Naive thymus-derived CD4-positive, alpha-beta T cell (primary cell): ENCODE results near the gene GRB10. TPM values are rescaled to one million over a fixed set of nuclear protein-coding genes. Genes with fewer than 3 reads are reported as not detected.

Source experiments
- ATAC-seq: fragments of 150-1000 bp; cut with Tn5 transposase; 2 replicates; pipeline ENCODE4 v1.10.0; 2021; ENCODE audit warnings: mild to moderate bottlenecking, moderate library complexity
- CTCF ChIA-PET: fragments of 350-600 bp; sonication (Branson Sonifier 250); formaldehyde crosslinking; loops from one replicate; lab custom pipeline; 2021; ENCODE audit warnings: antibody characterized with exemption; lab: Charles Lee
- POLR2A ChIA-PET: fragments of 350-600 bp; sonication (Branson Sonifier 250); formaldehyde crosslinking; loops from one replicate; lab custom pipeline; 2021; ENCODE audit warnings: antibody characterized with exemption, inconsistent platforms; lab: Charles Lee
- DNase-seq, 9 donors: peaks; one replicate each; pipeline versions ENCODE4 v3.0.0 to v3.0.0-alpha.2; 2020 to 2022; ENCODE audit warnings: mixed read lengths in 1 of 9
- H3K27ac ChIP-seq: one replicate; pipeline ENCODE4 v1.7.0; 2013; ENCODE audit warnings: mild to moderate bottlenecking, low read depth, low read length, moderate library complexity
- H3K27me3 ChIP-seq, 2 donors: one replicate each; pipeline ENCODE4 v1.7.0; 2013; ENCODE audit warnings: low read length in 2 of 2, mild to moderate bottlenecking in 2 of 2, moderate library complexity in 2 of 2; ENCODE audit not compliant: control insufficient read depth in 2 of 2, insufficient read depth in 2 of 2
- H3K36me3 ChIP-seq, 3 experiments: 1 replicate in 2 of 3; 2 replicates in 1 of 3; pipeline ENCODE4 v1.7.0; 2013; ENCODE audit warnings: low read length in 3 of 3, mild to moderate bottlenecking in 3 of 3, moderate library complexity in 1 of 3; ENCODE audit not compliant: insufficient read depth in 3 of 3, control insufficient read depth in 2 of 3
- H3K4me1 ChIP-seq, 2 donors: one replicate each; pipeline ENCODE4 v1.7.0; 2013; ENCODE audit warnings: low read length in 2 of 2, mild to moderate bottlenecking in 2 of 2, moderate library complexity in 1 of 2; ENCODE audit not compliant: control insufficient read depth in 2 of 2, insufficient read depth in 2 of 2
- H3K4me3 ChIP-seq: 2 replicates; pipeline ENCODE4 v1.7.0; 2013; ENCODE audit warnings: mild to moderate bottlenecking, low read length
- H3K9me3 ChIP-seq, 3 experiments: 1 replicate in 2 of 3; 2 replicates in 1 of 3; pipeline ENCODE4 v1.7.0; 2013; ENCODE audit warnings: low read length in 3 of 3; ENCODE audit not compliant: control insufficient read depth in 2 of 3
- H3K27ac Mint-ChIP-seq, 9 donors: one replicate each; pipeline ENCODE4 v1.8.0; 2020 to 2022; ENCODE audit warnings: mixed read lengths in 9 of 9, mild to moderate bottlenecking in 8 of 9, moderate library complexity in 5 of 9, inconsistent platforms in 2 of 9
- H3K27me3 Mint-ChIP-seq, 5 donors: one replicate each; pipeline ENCODE4 v1.8.0; 2021 to 2022; ENCODE audit warnings: mixed read lengths in 5 of 5, mild to moderate bottlenecking in 1 of 5
- H3K36me3 Mint-ChIP-seq, 5 donors: one replicate each; pipeline ENCODE4 v1.8.0; 2020 to 2022; ENCODE audit warnings: mixed read lengths in 5 of 5, mild to moderate bottlenecking in 3 of 5, inconsistent platforms in 1 of 5
- H3K4me1 Mint-ChIP-seq, 7 donors: one replicate each; pipeline ENCODE4 v1.8.0; 2020 to 2022; ENCODE audit warnings: mixed read lengths in 7 of 7, mild to moderate bottlenecking in 3 of 7, inconsistent platforms in 1 of 7
- H3K4me3 Mint-ChIP-seq, 10 donors: one replicate each; pipeline ENCODE4 v1.8.0; 2020 to 2022; ENCODE audit warnings: mild to moderate bottlenecking in 10 of 10, mixed read lengths in 10 of 10, moderate library complexity in 6 of 10, inconsistent platforms in 2 of 10
- H3K9me3 Mint-ChIP-seq, 11 donors: one replicate each; pipeline ENCODE4 v1.8.0; 2020 to 2022; ENCODE audit warnings: mixed read lengths in 11 of 11, mild to moderate bottlenecking in 4 of 11, inconsistent platforms in 1 of 11, moderate library complexity in 1 of 11
- intact Hi-C, 2 donors: fragments of 100-400 bp; cut with micrococcal nuclease; formaldehyde crosslinking; loops; one replicate each; pipeline ENCODE4 v1.15.1; 2023
- polyA plus RNA-seq, 2 donors: library from polyadenylated mRNA; unstranded; fragments of 300-500 nt; fragmentation: Illumina TruSeq; gene quantifications; one replicate each; pipeline ENCODE4 v1.2.3, GENCODE V29; 2021
- total RNA-seq, 6 experiments: library from RNA in 5 of 6; stranded (reverse) in 5 of 6; gene quantifications; 1 replicate in 5 of 6; 2 replicates in 1 of 6; pipeline ENCODE4 v1.2.3 and lab custom pipeline; 2021 to 2026

Gene GRB10
- total and polyA plus RNA-seq, 7 experiments from 2014 or later = 2.6 to 10.6 (median 6.2) TPM

DNA sequence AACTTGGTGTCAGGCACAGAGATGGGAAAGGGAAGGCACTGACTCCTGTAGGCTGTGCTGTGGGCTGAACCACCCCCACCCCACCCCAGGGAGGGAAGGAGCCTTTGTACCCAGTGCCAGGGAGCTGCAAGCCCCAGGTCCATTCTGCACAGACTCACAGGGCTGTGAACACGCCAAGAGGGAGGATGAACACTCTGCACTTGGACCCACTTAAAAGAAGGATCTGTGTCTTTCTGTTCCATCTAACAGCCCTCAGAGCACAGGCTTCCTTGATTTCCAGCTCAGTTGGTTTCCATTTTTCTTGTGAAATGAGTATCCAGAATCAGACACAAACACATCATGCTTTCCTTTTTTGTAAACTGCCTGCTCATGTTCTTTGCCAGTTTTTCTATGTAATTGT lies 84.9 kb downstream of the GRB10 start:
- intact Hi-C loops = loop anchor here (1.0 to 5.0 kb wide), 6 partner anchors 40 to 465 kb away; no protein-coding TSS in a partner anchor
- no peaks in the 10 kb centered on the region for H3K4me1 ChIP-seq
- Mint-ChIP-seq H3K4me1 (peaks cover 0 to 9% (median 5%) of the 10 kb centered on the region in 7 donors), H3K27me3 (peaks cover 0 to 3% (median 0%) of the 10 kb centered on the region in 5 donors), H3K4me3 (no peak overlapping the region), H3K36me3 (peaks cover 0 to 4% (median 0%) of the 10 kb centered on the region in 5 donors), H3K9me3 (no peaks in the 10 kb centered on the region), H3K27ac (no peak overlapping the region)
- DNase-seq (no peak), ATAC-seq (no peak)
- no peak overlapping the region for H3K27ac ChIP-seq
- H3K9me3 ChIP-seq = no peaks in the 10 kb centered on the region
- H3K36me3 ChIP-seq = no peaks in the 10 kb centered on the region
- no peaks in the 10 kb centered on the region for H3K27me3 ChIP-seq
- CTCF ChIA-PET = interaction anchor here (0.6 to 1.2 kb wide), 4 partner anchors 16 to 463 kb away, joined by 3 to 4 read pairs (median 3); no protein-coding TSS in a partner anchor
- POLR2A ChIA-PET = interaction anchor here (0.7 kb wide), 1 partner anchor 10 kb away, joined by 4 read pairs; no protein-coding TSS in a partner anchor
- H3K4me3 ChIP-seq = no peak overlapping the region

DNA sequence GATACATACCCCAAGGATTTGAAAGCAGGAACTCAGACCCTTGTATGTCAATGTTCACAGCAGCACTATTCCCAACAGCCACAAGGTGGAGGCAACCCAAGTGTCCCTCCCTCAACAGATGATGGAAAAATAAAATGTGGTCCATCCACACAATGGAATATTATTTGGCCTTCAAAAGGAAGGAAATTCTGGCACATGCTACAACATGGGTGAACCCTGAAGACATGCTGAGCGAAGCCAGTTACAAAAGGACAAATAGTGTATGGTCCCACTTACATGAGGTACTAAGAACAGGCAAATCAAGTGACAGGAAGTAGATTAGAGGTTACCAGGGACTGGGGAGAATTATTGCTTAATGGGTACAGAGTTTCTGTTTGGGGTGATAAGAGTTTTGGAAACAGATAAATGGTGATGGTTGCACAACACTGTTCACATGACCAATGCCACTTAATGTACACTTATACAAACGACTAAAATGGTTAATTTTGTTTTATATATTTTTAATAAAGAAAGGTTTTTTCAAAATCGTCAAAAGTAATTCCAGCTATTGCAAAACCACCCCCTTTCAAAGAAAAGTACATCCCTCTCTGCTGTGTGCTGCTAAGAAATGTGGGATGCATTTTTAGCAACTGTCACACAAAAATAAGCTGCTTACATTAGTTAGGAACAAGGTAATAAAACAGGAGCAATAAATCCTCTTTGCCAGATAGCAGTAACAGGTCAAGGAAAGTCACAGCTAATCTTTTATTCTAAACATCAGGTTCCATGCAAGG lies 85.7 kb downstream of the GRB10 start:
- peak in 5 of 9 donors; percentile 27 to 43 (median 38) for DNase-seq
- Histone ChIP-seq H3K36me3 (no peaks in the 10 kb centered on the region), H3K9me3 (no peaks in the 10 kb centered on the region), H3K4me3 (no peak overlapping the region), H3K27me3 (no peaks in the 10 kb centered on the region), H3K4me1 (no peaks in the 10 kb centered on the region), H3K27ac (no peak overlapping the region)
- Mint-ChIP-seq H3K9me3 (no peaks in the 10 kb centered on the region), H3K27me3 (peaks cover 0 to 3% (median 0%) of the 10 kb centered on the region in 5 donors), H3K27ac (peak overlapping the region in 2 of 9 donors; percentile 16 to 19), H3K36me3 (peaks cover 0 to 4% (median 0%) of the 10 kb centered on the region in 5 donors), H3K4me3 (peak overlapping the region in 1 of 10 donors; percentile 3), H3K4me1 (peaks cover 0 to 9% (median 5%) of the 10 kb centered on the region in 7 donors)
- ATAC-seq = peak; percentile 63
- intact Hi-C loops = loop anchor here (1.0 to 5.0 kb wide), 8 partner anchors 40 to 465 kb away; no protein-coding TSS in a partner anchor
- ChIA-PET CTCF (interaction anchor here (0.6 to 1.2 kb wide), 4 partner anchors 16 to 464 kb away, joined by 3 to 4 read pairs (median 3); no protein-coding TSS in a partner anchor), POLR2A (interaction anchor here (0.7 kb wide), 2 partner anchors 9 to 59 kb away, joined by 4 read pairs; no protein-coding TSS in a partner anchor)

DNA sequence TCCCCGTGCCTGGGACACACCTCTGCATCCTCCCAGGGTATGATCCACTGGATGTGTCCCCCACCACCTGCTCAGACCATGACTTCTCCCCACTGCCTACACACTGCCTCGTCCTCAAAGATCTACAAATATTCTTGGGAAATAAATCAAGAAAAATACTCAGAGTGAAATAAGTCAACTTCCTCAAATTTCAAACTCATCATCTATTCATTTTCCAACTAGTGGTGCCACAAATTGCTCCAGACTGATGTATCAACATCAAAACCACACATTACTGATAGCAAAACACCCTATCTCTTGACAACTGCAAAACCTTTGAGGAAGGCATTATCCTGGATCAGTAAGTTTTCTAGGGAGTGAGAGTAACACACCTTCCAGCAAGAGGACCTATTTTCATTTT lies 87.7 kb downstream of the GRB10 start:
- Histone ChIP-seq H3K27me3 (no peaks in the 10 kb centered on the region), H3K9me3 (no peaks in the 10 kb centered on the region), H3K27ac (no peak overlapping the region), H3K4me1 (no peaks in the 10 kb centered on the region), H3K4me3 (no peak overlapping the region), H3K36me3 (no peaks in the 10 kb centered on the region)
- Mint-ChIP-seq H3K4me3 (no peak overlapping the region), H3K9me3 (no peaks in the 10 kb centered on the region), H3K4me1 (peaks cover 0 to 9% (median 5%) of the 10 kb centered on the region in 7 donors), H3K27ac (no peak overlapping the region), H3K27me3 (peaks cover 0 to 3% (median 0%) of the 10 kb centered on the region in 5 donors), H3K36me3 (peaks cover 0 to 4% (median 0%) of the 10 kb centered on the region in 5 donors)
- POLR2A ChIA-PET = no interaction called here
- CTCF ChIA-PET = no interaction called here
- intact Hi-C loops = loop anchor here in 1 of 2 donors (5.0 kb wide), 3 partner anchors 42 to 467 kb away; no protein-coding TSS in a partner anchor
- ATAC-seq (no peak), DNase-seq (no peak)

DNA sequence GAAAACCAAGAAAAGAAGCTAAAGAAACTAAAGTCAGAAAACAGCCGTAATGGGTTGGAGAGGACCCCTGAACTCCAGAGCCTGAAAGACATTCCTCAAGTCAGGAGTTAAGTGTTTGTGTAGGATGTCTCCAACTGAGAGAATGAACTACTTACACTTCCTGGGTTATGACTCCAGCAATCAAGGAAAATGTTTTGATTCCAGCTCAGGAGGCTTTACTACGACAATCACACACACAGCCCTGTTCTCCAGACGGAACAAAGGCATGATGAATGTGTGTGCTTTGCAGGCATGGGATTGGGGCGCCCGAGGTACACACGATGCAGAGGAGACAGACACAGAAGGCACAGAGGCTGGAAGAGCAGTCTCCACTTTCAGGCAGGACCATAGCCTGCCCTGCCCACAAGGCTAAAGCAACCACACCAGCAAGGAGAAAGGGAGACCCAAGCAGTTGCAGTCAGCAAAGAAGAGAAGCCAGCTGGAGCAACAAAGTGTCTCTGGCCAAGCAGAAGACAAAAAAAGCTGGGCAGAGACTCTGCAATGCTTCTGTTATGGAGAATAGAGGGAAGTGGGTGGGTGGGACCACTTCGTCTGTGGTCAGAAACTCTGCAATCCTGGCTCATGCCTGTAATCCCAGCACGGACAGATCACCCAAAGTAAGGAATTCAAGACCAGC lies 89.1 kb downstream of the GRB10 start:
- peak overlapping the region in 1 of 10 donors; percentile 4 for H3K4me3 Mint-ChIP-seq
- POLR2A ChIA-PET = interaction anchor here (0.6 kb wide), 1 partner anchor 19 kb away, joined by 3 read pairs; no protein-coding TSS in a partner anchor
- H3K27ac ChIP-seq = no peak overlapping the region
- H3K9me3 Mint-ChIP-seq = no peaks in the 10 kb centered on the region
- H3K27me3 Mint-ChIP-seq = peaks cover 0 to 3% (median 0%) of the 10 kb centered on the region in 5 donors
- peaks cover 0 to 9% (median 5%) of the 10 kb centered on the region in 7 donors for H3K4me1 Mint-ChIP-seq
- H3K36me3 ChIP-seq = no peaks in the 10 kb centered on the region
- no peaks in the 10 kb centered on the region for H3K27me3 ChIP-seq
- no peaks in the 10 kb centered on the region for H3K9me3 ChIP-seq
- CTCF ChIA-PET = interaction anchor here (1.2 kb wide), 1 partner anchor 8 kb away, joined by 3 read pairs; no protein-coding TSS in a partner anchor
- H3K27ac Mint-ChIP-seq = no peak overlapping the region
- H3K36me3 Mint-ChIP-seq = peaks cover 0 to 4% (median 0%) of the 10 kb centered on the region in 5 donors
- ATAC-seq = no peak
- H3K4me1 ChIP-seq = no peaks in the 10 kb centered on the region
- no peak overlapping the region for H3K4me3 ChIP-seq
- no peak for DNase-seq
- intact Hi-C loops = no loop called here

DNA sequence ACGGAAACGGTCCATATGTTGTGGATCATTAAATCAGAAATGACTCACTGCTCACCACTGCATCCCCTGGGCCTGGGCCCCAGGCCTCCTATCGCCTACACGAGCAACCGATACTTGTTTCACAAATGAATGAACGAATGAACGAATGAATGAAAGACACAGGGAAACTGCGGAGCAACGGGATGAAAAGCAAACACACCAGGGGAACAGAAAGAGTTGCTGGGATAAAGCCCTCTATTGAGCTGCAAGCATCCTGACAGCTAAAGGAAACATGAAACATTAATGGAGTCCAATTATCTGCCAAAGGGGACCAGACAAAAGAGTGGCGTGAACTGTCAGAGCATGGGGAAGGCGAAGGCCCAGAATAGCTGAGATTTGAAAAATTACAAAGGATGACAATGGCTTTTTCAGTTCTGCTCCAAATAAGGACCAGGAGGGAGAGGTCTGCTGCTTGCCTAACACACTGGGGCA lies 92.1 kb downstream of the GRB10 start:
- ChIA-PET CTCF (no interaction called here), POLR2A (no interaction called here)
- peaks cover 0 to 11% (median 0%) of the 10 kb centered on the region in 5 donors for H3K36me3 Mint-ChIP-seq
- Histone ChIP-seq H3K27ac (no peak overlapping the region), H3K36me3 (no peaks in the 10 kb centered on the region), H3K4me3 (no peak overlapping the region), H3K4me1 (no peaks in the 10 kb centered on the region), H3K9me3 (no peaks in the 10 kb centered on the region), H3K27me3 (no peaks in the 10 kb centered on the region)
- H3K4me3 Mint-ChIP-seq = no peak overlapping the region
- no peak for ATAC-seq
- intact Hi-C loops = no loop called here
- H3K27me3 Mint-ChIP-seq = peaks cover 0 to 5% (median 2%) of the 10 kb centered on the region in 5 donors
- H3K27ac Mint-ChIP-seq = no peak overlapping the region
- H3K4me1 Mint-ChIP-seq = no peaks in the 10 kb centered on the region
- DNase-seq = no peak
- no peaks in the 10 kb centered on the region for H3K9me3 Mint-ChIP-seq

DNA sequence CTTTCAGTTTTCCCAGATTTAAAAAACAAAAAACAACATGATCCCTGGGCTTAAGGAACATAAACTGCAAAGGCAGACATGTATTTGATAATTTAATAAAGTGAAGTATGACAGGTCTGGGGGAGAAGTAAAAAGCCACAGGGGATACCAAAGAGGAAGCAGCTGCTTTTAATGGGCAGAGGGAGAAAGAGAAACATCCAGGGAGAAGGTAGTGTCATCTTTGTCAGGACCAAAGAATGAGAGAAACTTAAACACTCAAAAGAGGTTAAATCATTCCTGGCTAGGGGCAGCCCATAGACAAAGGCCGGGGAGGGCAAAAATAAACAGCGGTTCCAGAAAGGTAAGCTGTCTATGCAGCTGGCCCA lies 94.5 kb downstream of the GRB10 start:
- H3K27ac Mint-ChIP-seq = no peak overlapping the region

More for the DNA sequence above, 94.5 kb downstream of the GRB10 start:
- intact Hi-C loops = no loop called here
- Mint-ChIP-seq H3K4me1 (peaks cover 0 to 2% (median 0%) of the 10 kb centered on the region in 7 donors), H3K4me3 (no peak overlapping the region), H3K36me3 (peaks cover 0 to 8% (median 0%) of the 10 kb centered on the region in 5 donors), H3K9me3 (no peaks in the 10 kb centered on the region), H3K27me3 (peaks cover 0 to 8% (median 0%) of the 10 kb centered on the region in 5 donors)
- H3K9me3 ChIP-seq = no peaks in the 10 kb centered on the region
- ChIA-PET CTCF (interaction anchor here (1.1 kb wide), 1 partner anchor 55 kb away, joined by 3 read pairs; no protein-coding TSS in a partner anchor), POLR2A (no interaction called here)
- no peaks in the 10 kb centered on the region for H3K27me3 ChIP-seq
- H3K4me3 ChIP-seq = no peak overlapping the region
- ATAC-seq = no peak
- no peak for DNase-seq
- H3K4me1 ChIP-seq = no peaks in the 10 kb centered on the region
- H3K27ac ChIP-seq = no peak overlapping the region
- no peaks in the 10 kb centered on the region for H3K36me3 ChIP-seq
